Activated gamma-delta T cell (primary cell): ENCODE measurements around the gene ACOT13.
A peak's percentile ranks its signal among the peaks of the same experiment; 100 is the strongest.
"Not testable (repeated sequence)": the region's sequence is repeated elsewhere in the genome, so short reads cannot be mapped to it uniquely, and the experiment has no call there.

ENCODE experiments used
- DNase-seq: peaks from one replicate; lab custom pipeline; 2025; lab: John Stamatoyannopoulos, UW
- total RNA-seq, 2 donors: gene quantifications; one replicate each; lab custom pipeline; 2026; lab: John Stamatoyannopoulos, UW

The ACOT13 gene
- 18.1 to 22.2 reads per million in 2 donors for total RNA-seq

DNA sequence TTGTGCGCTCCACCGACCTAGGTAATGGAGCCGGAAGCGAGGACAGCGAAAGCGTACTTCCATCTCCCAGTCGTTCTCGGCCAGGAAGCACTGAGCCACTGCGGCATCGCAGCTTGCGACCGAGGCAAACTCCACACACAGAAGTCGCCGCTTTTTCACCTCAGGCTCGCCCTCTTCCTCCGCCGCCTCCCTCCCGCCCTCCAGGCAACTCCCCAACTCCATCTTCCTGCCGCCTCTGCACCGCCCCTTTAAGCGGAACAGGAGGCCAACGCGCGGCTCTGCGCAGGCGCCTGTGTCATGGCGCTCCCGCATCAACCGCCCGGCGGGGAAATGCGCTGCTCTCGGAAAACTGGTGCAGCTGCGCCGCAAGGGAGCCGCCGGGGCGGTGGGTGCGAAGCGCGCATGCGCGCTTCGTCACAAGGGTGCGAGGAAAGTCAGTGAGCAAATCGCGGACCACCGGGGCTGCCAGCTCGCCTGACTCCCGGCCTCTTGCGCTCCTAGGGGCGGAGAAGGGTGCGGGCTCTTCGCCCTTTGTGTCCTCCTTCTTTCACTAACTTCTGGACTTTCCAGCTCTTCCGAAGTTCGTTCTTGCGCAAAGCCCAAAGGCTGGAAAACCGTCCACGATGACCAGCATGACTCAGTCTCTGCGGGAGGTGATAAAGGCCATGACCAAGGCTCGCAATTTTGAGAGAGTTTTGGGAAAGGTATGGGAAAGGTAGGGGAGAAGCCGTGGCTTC, at the start of gene ACOT13, which contains the start of gene TDP2:
Gene ACOT13 (plus strand): TSS at position 437 of the 737 bp plus-strand sequence. CDS start 187 bp downstream, at position 624.
Gene TDP2 (minus strand): TSS at position 259 of the 737 bp plus-strand sequence. CDS start 37 bp downstream, at position 222.
- DNase-seq: peak; percentile 97

DNA sequence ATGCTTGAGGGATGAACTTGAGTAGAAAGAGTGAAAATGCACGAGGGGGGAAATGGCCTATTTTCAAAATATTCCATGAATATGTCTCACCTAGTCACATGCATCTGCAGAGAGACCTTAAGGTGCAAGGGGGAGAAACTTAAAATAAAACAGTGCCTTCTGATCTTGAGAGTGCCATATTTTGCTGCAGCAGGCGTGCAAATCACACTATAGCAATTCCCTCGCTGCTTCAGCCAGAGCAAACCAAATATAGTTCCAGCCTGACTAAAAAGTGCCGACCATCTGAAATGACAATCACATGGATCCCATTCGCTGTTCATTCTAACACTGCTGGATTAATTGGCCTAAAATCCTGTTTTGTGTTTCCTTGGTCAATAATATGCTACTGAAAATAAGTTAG, 47.2 kb upstream of the ACOT13 start:
- no peak for DNase-seq

DNA sequence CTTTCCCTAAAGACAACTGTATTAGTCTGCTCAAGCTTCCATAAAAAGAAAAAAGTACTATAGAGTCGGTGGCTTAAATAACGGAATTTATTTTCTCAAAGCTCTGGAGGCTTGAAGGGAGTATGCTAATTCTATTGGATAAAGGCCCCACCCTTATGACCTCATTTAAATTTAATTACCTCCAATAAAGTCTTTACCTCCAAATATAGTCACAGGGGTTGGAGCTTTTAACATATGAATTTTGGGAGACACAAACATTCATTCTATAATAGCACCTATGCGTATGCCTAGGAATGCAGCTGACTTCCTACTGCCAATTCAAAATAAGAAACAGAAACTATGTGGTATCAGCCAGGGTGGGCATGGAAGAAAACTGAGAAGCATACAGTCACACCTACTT, 46.2 kb upstream of the ACOT13 start:
- DNase-seq: no peak

DNA sequence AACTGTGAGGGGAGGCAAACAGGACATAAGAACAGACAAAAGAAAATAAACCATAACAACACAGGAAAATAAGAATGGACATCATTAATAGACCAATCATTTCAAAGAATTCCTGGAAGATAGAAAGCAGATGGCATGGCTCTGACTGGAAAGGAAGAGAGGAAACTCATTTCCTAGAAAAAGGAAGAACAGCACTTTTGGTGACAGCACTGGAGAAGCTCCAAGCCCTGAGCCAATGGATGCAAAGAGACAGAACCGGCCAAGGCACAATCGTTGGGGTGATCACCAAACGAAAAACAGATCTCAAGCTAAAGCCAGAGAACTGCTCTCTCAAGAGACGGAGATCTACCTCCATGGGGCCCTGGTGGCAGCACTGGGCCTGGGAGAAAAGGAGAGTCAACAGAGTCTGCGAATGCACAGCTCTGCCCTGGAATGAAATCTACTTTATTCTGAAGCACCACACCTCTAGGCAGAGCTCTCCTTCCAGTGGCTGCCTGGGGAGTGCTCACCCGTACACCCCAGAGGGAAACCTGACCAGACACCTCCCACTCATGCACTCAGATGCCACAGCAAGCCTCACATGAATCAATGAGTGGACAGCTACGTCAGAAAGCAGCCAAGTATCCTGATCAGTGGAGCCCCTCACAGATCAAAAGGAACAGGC, 45.1 kb upstream of the ACOT13 start:
- no peak for DNase-seq

DNA sequence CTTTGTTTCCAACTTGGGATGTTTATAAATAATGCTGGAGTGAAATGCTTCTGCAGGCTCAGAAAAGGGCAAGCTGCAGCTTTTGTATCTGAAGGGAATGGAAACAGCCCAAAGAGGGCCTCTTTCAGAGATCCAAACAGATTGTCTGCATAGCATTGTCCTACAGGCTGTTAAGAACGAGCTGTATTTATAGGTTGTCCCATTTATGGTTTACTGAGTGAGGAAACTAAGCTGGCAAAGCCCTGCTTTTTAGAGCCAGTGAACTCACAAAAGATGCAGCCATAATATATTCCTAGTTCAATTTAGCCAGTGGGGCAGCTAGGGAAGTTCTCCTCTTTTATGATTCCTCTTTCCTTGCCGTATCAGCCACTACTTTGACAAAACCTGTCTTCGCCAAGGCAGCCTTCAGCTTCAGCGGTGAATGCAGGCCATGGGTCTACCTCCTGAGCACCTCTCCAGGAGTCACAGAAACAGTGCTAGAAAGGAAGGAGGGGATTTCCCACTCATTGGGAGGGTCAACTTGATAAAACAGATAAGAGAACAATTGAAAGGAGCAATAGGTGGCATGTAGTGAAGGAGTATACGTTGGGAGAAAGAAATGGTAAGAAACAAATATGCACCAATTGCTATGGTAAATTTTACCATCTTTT, 35.9 kb upstream of the ACOT13 start:
- DNase-seq: no peak

DNA sequence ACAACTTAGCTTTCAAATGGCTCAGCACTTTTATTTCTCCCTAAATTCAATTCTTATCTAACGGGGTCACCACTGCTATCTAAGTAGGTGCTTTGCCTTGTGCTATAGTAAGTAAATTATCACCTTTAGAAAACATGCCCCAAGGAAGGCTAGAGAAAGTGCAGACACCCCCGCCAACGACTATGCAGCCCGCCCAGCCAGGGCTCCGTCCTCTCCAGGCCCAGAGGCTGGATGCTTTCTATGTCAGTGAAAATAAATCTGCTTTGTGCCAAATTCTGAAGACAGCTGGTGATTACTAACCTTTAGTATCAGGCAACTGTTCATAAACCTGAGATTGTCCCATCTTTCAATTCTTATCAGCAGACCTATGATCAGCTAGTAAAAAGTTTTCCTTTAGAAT, 35.2 kb upstream of the ACOT13 start:
- no peak for DNase-seq

DNA sequence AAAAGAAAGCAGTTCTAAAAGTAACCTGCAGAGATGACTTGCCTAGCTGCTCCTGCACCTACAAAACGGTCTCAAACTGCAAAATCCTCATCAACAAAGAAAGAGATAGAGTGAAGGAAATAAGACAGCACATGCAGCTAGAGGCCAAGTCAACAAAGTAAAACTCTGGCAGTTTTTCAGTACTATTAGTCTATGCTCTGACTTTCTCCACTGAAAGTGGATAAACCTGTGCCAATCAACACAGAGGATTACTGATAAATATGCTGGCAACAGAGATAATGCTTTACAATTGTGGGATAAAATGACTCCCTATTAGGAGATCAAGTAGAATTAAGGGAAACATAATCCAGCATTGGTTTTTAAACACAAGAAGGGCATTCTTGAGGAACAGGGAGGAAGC, 34.3 kb upstream of the ACOT13 start:
- DNase-seq: no peak

DNA sequence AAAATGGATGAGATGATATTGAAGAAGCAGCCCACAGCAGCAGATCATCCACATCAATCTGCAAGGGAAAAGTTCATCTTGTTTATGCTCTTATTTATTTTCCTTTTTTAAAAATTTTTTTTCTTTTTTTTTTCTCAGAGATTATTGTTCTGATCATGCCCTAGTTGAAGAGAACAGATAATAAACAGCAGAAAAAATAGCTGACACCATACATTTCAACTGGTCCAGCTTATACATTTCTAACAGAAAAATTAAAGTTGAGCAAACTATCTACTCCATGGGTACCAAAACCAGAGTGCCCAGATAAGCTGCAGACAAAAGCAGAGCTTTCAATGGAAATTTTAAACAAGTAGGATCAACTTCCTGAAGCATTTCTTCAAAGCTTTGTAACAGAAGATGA, 30.2 kb upstream of the ACOT13 start:
- DNase-seq: no peak

DNA sequence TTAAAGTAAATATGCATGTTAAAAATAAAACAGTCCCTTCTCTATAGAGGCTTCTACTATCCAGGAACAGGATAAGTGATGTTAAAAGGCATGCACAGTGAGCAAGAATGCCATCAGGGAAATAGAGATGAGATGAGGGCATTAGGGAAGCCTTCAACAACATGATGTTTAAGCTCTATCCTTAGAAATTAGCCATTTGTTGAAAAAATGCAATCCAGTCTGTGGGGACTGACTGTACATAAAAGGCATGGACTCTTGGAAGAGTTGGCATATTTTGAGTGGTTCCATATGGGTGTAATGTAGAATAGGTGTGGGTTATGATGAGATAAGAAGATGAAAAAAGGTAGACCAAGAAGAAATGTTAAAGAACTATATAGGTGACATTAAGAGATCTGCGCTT, 26.7 kb upstream of the ACOT13 start:
- DNase-seq: no peak

DNA sequence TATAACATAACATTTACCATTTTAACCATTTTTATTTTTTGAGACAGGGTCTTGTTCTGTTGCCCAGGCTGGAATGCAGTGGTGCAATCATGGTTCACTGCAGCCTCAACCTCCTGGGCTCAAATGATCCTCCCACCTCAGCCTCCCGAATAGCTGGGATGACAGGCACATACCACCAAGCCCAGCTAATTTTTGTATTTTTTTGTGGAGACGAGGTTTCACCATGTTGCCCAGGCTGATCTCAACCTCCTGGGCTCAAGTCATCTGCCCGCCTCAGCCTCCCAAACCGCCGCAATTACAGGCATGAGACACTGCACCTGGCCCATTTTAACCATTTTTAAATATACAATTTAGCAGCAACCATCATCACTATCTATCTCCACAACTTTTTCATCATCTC, 26.2 kb upstream of the ACOT13 start:
- DNase-seq: not testable (repeated sequence)

DNA sequence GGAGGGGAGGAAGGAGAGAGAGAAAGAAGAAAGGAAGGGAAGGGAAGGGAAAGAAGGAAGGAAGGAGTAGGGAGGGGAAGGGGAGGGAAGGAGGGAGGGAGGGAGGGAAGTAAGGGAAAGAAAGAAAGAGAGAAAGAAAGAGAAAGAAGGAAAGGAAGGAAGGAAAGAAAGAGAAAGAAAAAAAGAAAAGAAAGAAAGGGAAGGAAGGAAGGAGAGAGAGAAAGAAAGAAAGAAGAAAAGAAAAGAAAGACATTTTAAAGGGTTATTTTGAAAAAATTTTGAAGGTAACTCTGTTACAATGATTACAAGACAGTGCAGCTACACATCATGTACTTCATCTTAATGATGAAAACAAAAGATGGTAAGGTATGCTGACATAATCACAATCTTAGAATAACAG, 24.8 kb upstream of the ACOT13 start:
- no peak for DNase-seq

DNA sequence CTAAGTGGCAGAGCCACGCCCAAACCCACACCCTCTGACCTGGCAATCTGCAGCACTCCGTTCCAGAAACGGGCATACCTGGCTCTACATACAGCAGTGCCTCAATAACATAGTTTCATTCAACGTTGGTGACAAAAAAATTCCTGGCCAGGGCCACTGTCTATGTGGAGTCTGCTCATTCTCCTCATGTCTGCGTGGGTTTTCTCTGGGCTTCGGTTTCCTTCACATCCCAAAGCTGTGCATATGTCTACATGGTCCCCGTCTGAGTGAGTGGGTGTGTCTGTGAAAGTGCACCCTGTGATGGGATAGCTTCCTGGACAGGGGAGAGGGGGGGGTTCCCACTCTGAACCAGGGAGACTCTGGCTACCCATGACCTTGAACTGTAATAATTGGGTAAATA, 23.0 kb upstream of the ACOT13 start:
- DNase-seq: no peak

DNA sequence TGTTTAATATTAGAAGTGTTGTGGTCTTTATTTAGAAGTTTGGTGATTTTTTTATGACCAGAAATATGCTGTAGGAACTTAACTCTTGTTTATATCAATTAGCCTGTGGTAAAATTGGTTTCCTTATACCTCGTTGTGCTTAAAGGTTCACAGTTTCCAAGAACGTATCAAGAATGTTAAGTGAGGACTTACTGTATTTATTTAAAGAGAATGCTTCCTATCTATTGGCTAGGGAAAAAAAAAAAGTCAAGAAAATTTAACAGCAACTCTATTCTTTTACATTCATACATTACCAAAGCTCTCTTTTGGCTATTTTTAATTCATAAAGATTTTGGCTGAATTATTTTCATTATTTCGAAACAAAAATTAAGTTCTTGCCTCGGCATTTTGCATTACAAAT, 22.5 kb upstream of the ACOT13 start:
- no peak for DNase-seq

DNA sequence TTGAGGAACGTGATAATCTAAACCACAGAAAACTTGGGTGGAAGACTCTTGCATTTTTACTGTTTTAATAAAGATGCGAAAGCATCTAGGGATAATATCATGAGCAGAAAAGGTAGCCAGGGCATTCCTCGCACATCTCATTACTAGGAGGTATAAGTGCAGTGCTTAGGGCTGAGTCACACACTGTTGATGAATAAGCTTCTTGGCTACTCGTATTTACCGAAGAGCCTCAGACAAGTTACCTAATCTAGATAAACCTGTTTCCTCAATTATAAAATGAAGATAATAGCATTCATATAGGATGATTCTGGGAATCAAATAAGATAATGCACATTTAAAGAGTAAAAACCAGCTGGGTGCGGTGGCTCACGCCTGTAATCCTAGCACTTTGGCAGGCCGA, 20.1 kb upstream of the ACOT13 start:
- DNase-seq: no peak

DNA sequence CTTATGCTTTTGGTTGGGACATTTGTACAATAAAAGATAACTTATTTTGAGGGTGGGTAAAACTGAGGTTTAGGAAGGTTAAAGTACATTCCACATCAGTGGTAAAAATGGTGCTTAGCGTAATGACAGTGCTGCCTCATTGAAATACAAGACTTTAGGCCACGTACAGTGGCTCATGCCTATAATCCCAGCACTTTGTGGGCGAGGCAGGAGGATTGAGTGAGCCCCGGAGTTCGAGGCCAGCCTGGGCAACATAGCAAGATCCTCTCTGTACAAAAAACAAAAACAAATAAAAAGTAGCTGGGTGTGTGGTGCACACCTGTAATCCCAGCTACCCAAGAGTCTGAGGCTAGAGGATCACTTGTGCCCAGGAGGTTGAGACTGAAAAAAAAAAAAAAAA, 18.6 kb upstream of the ACOT13 start:
- no peak for DNase-seq

DNA sequence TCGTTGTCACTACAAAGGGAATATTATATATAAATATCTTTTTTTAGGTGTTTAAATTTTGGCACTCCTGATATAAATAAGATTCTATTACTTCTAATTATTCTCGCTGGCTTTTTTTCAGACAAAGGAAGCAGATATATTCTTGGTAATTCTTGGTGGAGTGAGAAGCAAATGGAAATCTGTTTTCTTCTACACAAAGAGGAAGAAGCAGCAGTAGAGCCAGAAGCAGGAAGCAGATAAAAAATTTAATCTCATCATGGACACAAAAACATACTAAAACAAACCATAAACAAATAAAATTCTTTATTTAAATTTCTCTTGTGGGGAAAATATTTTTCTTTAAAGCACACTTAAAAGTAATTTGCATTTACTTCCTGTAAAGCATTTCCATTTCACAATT, 17.2 kb upstream of the ACOT13 start:
- no peak for DNase-seq

DNA sequence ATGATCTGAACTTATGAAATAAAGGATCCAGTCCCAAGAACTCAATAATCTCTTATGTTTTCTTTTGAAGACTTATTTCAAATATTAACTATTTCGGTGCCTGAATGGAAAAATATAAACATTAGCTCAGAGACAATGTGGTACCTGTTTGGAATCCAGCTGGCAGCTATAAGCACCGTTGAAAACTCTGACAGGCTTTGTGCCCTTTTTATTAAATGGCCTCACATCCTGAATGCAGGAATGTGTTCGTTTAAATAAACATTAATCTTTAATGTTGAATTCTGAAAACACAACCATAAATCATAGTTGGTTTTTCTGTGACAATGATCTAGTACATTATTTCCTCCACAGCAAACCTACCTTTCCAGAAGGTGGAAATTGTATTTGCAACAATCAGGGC, 16.5 kb upstream of the ACOT13 start:
- no peak for DNase-seq

DNA sequence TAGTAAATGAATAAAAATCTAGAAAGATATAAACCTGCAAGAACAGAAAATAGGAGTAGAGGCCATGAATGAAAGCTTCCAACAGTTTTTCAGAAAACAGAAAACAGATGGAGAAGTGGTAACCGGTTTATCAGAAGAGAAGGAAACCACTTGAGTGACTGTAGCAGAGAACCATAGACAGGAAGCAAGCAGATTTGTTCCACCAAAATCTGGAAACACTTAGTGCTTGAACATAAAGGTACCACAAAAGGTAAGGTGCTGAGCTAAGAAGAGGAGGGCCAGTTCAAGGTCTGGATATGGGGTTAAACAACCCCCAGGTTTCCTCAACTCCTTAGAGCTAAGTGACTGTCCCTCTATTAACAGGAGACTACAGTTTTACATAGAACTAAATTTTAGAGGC, 11.7 kb upstream of the ACOT13 start:
- no peak for DNase-seq

DNA sequence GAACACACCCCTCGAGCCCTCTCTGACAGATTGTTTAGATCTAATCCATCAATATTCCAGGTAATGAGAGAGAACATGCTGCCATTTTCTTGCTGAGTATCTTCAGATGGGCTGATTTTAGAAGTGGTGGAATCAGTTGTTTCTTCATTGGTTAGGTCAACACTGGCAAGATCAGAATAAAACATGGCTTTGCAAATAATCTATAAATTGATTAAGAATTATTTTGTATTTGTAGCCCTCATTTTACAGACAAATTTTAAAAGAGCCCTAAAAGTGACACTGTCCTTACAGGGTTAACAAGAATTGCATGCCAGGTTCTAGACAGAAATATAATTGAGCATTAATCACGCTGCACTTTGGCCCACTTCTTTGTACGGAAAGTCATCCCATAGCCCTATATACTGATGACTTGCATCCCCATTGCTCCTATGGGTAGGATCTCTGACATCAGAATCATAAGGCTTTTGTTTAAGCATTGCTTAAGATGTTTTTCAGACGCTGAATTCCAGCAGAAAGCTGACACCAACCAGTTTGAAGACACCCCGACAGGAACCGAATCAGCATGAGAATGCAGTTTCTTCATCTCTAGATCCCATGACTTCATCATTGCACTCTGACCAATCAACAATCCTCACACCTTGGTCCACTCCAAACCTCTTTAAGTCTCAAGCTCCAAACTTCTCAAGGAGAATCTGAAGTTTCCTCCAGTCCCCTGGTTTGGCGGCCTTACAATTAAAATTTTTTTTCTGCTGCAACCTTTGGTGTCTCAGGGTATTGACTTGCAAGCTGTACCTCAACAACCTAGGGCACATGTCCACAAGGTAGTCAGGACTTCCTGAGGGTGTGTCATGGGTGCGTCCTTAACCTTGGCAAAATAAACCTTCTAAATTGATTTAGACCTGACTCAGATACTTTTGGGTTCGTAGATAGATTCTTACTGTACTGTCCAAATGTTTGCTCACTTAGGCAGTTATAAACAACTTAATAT, 8.0 kb upstream of the ACOT13 start:
- no peak for DNase-seq

DNA sequence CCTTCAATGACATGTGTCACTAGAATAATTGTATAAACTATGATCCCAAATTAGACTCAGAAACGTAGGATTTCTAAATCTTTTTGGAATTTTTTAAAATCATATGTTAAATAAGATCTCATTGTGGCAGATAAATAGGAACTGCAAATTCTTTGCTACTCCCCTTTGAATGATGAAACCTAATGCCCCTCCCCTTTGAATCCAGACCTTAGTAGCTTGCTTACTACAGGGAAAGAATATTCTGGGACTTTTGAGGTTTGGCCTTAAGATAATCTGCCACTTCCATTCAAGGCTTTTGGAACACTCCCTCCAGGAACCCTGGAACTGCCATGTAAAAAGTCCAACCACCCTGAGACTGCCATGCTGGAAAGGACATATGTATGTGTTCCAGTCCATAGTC, 7.3 kb upstream of the ACOT13 start:
- DNase-seq: no peak

DNA sequence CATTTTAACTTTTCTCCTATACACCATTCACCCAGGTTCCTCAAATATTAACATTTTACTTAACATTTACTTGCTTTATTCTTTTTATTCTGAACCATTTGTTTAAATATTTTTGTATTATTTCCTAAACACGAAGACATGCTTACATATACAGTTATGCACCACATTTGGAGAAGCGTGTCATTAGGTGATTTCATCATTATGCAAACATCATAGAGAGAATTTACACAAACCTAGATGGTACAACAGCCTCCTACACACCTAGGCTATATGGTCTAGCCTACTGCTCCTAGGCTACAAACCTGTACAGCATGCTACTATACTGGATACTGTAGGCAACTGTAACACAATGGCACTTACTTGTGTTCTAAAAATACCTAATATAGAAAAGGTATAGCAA, 6.8 kb upstream of the ACOT13 start:
- no peak for DNase-seq

DNA sequence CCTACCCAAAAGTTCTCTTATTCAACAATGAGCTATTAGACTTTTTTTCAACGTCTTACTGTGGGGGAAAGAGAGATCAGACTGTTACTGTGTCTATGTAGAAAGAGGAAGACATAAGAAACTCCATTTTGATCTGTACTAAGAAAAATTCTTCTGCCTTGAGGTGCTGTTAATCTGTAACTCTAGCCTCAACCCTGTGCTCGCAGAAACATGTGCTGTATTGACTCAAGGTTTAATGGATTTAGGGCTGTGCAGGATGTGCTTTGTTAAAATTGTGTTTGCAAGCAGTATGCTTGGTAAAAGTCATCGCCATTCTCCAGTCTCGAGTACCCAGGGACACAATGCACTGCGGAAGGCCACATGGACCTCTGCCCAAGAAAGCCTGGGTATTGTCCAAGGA, 5.1 kb upstream of the ACOT13 start:
- not testable (repeated sequence) for DNase-seq
